HG03469 (cell line): ENCODE results near the gene ZNF184.
"Not testable (repeated sequence)": the region's sequence is repeated elsewhere in the genome, so short reads cannot be mapped to it uniquely, and the experiment has no call there.

ENCODE experiments used
- ATAC-seq: cut with Tn5 transposase; IDR thresholded peaks from one replicate; pipeline ENCODE4 v1.9.1; 2021; ENCODE audit warnings: mild to moderate bottlenecking, moderate library complexity, moderate number of reproducible peaks; ENCODE audit not compliant: unreplicated experiment

Gene ZNF184

DNA sequence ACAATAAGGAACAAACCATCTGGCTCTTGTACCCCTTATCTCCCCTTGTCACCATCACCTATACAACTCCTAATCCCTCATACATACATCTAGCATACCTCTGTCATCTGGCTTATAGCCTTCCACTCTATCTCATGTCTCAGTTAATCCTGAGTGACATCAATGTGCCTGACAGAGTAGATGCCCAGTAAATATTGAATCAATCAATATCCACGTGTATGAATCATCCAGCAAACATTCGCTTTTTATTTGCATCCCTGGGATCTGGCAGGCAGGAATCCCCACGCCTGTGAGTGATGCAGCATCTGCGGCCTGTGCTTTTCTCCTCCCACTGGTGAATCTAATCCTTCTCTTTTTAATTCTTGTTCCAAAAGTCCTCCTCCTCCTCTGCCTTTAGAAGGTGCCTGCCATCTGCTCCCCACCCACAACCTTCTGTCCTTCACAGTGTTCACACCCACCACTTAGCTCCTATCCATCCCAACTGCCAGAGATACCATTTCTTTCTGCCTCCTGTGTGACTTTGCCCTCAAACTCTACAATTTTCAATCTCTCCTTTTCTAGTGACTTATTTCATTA is 46.8 kb downstream of the ZNF184 start:
- no peak for ATAC-seq

GRCh38 chr6:27424851-27425250 is 48.1 kb downstream of the ZNF184 start:
- not testable (repeated sequence) for ATAC-seq

DNA sequence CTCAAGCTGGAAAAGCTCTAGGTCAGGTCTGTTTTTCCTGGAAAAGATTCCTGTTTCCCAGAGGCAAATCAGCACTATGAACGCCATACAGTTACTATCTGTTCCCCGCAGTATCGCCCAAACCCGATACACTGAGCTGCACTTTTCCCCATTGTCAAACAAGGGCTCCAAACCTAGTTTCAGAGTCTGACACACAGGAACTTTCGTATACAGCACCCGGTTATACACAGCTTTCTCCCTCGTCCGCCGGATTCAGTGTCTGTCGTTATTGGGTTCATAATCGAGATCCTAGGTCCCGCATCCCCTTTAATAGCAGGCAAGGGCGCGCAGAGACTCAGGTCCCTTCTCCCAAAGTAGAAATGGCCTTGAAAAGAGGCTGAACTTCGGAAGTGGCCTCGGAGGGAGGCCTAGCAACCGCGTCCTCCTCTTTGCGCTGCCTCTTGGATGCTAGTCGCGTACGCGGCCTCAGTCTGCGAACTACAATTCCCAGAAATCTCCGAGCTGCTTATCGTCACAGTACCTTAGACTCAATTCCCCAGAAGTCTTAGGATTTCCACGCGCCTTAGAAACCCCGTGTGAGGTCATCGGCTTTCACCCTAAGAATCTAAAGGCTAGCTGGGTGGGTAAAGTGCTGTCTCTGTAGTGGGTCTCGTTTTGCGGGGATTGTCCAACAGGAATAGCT is 50.1 kb downstream of the ZNF184 start:
- no peak for ATAC-seq

DNA sequence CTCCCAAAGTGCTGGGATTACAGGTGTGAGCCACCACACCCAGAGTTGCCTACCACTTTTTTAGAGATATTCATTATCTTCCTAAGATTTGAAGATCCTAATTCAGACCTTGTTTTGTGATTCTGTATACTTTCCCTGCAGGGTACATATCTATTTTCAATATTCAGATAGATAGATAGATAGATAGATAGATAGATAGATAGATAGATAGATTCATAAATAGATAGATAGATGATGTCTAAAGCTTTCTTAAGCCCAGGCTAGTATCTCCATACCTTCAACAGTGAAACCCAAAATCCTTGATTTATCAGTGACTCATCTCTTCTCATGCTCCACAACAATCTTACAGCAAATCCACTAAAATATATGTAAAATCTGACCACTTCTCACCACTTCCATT is 53.5 kb downstream of the ZNF184 start:
- ATAC-seq: no peak

- no peak for ATAC-seq
Measured at GRCh38 chr6:27415898-27416297, 57.0 kb downstream of the ZNF184 start.

DNA sequence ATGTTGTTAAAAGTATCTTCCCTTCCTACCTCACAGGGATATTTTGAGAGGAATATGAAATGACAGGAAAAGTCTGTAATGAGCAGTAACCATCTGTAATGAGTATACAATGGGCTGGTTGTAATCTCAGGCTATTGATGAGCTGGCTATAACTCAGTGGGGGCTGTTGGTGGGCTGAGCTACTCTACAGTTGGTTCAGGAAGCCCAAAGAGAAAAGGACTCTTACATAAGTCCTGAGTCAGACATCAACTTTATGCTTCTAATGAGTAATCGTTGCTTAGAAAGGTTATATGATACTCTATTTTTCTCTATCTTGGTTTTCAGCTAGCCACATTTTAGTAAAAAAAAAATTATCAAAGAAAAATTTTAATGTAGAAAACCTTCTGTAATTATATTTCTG is 57.9 kb downstream of the ZNF184 start:
- ATAC-seq: no peak

DNA sequence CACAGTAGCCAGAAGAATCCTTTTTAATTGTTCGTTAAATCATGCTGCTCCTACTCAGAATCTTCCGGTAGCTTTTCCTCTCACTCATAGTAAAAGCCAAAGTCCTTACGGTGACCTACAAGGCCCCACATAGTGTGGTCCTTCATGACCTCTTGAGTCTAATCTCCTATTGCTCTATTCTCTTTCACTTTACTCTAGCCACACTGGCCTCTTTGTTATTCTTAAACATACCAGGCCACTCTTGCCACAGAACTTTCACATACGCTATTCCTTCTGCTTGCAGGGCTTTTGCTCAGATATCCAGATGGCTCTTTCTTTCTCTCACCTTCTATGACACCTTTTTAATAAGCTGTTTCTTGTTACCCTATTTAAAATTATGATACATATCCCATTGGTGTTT is 58.6 kb downstream of the ZNF184 start:
- ATAC-seq: no peak

- no peak for ATAC-seq
Measured at GRCh38 chr6:27407153-27407814, 65.6 kb downstream of the ZNF184 start.

DNA sequence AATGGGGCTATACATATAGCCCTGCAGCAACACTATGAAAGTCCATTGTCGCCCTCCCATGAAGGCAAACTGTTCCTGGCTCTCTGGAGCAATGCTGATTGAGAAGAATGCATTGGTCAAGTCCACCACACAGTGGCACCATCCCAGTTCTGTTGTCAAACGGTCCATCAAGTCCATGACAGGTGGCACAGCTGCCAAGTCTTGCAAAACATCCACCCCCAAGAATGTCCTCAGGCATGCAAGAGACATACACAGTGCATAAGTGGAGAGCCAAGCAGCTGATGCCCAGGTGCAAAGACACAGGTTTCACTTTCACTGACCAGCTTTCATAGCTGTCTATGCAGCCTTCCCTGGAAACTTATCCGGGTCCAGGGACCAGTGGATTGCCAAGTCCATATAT is 66.8 kb downstream of the ZNF184 start:
- no peak for ATAC-seq

GRCh38 chr6:27400877-27401642 is 71.8 kb downstream of the ZNF184 start:
- ATAC-seq: no peak
